Inflammatory macrophage treated with lipopolysaccharide for 4 hours (primary cell): ENCODE measurements around the gene DUSP12.
A peak's percentile ranks its signal among the peaks of the same experiment; 100 is the strongest.
"Not testable (repeated sequence)": the region's sequence is repeated elsewhere in the genome, so short reads cannot be mapped to it uniquely, and the experiment has no call there.

Experiments
- DNase-seq: peaks from one replicate; pipeline ENCODE4 v3.0.0-alpha.2; 2020

DUSP12 gene, protein sequence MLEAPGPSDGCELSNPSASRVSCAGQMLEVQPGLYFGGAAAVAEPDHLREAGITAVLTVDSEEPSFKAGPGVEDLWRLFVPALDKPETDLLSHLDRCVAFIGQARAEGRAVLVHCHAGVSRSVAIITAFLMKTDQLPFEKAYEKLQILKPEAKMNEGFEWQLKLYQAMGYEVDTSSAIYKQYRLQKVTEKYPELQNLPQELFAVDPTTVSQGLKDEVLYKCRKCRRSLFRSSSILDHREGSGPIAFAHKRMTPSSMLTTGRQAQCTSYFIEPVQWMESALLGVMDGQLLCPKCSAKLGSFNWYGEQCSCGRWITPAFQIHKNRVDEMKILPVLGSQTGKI

DNA sequence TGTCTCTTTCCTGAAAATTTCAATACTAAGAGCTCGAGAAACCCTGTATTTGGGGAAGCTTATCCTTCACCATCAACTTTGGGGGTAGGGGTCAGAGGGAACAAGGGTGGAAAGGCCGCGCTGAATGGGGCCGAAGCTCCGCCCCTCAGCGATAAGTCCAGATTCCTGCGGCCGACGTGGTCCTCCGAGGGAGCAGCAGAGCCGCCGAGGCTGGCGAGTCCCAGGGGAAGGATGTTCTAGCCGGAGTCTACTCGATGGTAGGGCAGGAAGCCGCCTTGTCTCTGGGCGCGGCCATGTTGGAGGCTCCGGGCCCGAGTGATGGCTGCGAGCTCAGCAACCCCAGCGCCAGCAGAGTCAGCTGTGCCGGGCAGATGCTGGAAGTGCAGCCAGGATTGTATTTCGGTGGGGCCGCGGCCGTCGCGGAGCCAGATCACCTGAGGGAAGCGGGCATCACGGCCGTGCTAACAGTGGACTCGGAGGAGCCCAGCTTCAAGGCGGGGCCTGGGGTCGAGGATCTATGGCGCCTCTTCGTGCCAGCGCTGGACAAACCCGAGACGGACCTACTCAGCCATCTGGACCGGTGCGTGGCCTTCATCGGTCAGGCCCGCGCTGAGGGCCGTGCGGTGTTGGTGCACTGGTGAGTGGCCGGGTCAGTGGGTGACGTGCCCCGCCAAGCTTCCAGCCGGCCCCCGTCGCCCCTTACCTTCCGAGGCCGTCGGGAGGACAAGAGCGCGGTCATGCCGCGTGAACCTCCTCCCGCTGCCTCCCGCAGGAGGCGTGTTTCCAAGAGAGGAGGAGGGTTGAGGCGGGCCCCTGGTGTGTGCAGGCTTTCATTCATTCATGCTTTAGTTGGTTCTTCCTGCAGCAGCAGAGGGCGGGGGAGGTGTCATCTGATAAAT, at the start of gene DUSP12:
Gene DUSP12, plus strand, starts transcription at position 278 of the 899 bp plus-strand sequence. Its CDS starts 16 bp downstream, at position 294.
- DNase-seq, result peak; percentile 96

DNA sequence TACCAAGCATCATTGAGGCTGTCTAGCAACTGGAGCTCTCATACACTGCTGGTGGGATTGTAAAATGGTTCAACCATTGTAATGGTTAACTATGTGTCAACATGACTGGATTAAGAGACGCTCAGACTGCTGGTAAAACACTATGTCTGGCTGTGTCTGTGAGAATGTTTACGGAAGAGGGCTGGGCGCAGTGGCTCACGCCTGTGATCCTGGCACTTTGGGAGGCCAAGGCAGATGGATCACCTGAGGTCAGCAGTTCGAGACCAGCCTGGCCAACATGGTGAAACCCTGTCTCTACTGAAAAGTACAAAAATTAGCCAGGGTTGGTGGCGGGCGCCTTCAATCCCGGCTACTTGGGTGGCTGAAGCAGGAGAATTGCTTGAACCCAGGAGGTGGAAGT, 47.3 kb upstream of the DUSP12 start:
- DNase-seq, result no peak

DNA sequence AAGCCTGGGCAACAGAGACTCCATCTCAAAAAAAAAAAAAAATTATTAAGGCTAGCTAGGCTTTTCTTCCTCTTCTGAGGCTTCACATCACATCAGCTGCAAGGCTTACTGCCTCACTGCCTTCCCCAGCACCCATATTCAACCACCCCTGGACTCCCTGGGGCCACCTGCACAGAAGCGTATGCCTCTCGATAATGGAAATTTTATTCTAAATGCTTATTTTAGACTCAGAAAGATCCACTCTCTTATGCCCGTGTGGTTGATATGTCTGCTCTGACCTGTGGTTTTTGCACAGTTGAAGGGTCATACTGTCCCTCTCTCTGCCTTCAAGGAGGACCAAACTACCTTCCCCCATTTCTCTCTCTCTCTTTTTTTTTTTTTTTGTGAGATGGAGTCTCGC, 44.0 kb upstream of the DUSP12 start:
- DNase-seq, result no peak

DNA sequence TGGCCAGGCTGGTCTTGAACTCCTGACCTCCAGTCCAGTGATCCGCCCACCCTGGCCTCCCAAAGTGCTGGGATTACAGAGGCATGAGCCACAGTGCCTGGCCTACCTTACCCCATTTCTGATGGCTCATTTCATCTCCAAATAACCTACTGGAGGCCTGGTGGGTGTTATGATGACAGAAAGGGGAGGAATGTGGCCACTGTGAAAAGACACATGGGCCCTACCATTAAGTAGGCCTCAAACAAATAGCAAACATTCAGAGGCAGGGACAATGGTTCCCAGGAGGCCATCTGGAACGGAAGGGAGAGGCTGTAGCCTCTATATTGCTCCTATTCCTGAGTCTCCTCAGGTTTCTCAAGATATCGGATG, 43.5 kb upstream of the DUSP12 start:
- peak; percentile 59 for DNase-seq

DNA sequence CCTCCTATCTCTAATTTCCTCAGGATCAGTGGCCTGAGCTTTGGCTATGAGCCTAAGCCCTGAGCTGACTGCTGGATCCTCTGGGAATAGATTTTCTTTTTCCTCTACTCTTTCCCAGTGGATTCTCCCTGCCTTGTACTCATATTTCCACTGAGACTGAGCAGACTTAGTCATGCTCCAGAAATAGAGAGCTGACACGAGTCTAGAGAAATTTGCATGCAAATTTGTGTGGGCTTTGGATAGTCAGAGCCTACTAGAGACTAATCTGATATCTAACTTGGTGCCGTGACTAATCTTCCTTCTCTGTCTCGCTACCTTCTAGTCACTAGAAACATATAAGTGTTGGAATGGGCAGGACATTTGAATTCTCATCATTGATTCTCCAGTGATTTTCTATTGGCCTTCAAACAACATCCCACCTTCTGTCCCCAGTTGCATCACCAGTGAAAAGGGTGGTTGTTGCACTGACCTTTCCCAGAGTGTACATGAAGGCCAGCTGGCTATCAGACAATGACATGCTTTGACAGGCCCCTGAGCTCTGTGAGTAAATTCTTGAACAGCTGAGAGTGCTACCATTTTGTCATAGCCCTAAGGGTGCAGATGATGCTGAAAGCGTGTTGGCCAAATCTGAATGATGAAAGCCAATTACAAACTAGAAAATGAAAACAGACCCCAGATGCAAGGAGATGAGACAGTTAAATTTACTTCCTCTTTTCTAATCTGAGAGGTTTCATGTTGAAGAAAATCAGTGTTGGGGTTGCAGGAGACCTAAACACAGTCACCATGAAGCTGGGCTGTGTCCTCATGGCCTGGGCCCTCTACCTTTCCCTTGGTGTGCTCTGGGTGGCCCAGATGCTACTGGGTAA, 42.9 kb upstream of the DUSP12 start, which contains the start of gene FCRLA:
Gene FCRLA, plus strand, starts transcription at position 748 of the 866 bp plus-strand sequence. Its CDS starts 36 bp downstream, at position 784.
- peak; percentile 89 for DNase-seq

DNA sequence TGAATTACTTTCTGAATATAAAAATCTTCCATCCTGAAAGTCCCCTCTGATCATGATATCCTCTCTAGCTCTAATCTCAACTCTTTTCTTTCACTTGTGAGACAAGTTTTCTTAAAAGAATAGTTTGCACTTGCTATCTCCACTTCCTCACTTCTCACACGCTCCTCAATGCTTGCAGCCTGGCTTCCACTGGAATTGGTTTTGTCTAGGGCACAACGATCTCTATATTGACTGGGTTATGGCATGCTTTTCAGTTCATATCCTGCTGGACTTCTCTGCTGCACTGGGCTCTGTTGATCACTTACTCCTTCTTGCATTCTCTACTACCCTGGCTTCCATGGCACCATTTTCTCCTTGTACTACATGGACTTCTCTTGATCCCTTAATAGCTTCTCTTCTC, 42.1 kb upstream of the DUSP12 start:
- no peak for DNase-seq

DNA sequence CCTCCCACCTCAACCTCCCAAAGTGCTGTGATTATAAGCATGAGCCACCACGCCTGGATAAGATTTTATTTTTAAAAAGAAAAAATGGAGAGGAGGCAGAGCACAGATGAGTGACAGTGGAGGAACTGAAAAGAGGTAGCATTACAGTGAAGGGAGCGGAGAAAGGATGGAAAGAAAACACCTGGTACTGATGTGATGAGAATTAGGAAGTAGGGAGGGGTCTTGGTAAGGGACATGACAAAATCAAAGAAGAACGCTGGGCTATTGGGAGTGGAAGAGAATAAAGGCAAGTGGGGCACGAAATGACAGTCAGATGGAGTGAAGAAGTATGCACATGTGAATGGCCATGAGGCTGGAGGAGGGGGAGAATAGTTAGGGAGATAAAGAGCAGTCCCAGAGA, 40.2 kb upstream of the DUSP12 start:
- no peak for DNase-seq

DNA sequence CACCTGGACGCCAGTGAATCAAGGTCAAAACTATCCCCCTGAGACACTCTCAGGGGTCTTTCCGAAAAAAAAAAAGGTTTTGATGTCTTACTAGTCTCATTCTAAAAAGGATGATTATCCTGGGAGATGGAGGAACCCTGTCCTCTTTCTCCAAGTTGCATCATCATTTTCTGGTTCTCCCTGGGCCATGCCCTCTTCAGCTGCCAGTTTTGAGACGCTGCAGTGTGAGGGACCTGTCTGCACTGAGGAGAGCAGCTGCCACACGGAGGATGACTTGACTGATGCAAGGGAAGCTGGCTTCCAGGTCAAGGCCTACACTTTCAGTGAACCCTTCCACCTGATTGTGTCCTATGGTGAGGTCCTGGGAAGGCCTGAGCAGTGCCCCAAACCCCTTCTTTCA, 39.0 kb upstream of the DUSP12 start:
- DNase-seq, result no peak

DNA sequence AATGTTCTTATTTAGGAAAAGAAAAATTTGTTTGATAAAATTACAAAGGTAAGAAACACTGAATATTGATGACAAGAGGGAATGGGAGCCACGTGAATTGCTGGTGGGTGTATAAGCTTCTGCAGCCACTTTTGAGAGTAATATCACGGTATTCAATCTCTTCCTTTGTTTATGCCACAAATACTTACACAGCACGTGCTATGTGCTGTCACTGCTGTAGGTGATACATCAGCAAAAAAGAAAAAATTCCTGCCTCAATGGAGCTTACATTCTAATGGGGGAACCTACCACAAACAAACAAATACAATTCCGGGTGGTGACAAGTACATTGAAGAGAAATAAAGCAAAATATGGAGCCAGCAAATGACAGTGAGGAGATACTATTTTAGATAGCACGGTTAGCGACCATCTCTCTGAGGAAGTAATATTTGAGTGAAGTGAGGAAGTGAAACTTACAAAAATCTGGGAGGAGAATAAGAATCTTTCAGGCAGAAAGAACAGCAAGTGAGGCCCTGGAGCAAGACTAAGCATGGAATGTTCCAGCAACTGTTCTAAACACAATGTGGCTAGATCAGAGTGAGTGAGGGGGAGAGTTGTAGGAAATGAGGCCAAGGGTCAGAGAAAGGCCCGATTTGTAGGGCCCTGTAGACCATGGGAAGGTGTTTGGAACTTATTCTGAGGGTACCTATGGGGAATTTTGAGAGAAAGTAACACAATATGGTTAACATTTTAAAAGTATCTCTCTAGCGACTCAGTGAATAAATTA, 30.8 kb upstream of the DUSP12 start:
- DNase-seq, result peak; percentile 75

DNA sequence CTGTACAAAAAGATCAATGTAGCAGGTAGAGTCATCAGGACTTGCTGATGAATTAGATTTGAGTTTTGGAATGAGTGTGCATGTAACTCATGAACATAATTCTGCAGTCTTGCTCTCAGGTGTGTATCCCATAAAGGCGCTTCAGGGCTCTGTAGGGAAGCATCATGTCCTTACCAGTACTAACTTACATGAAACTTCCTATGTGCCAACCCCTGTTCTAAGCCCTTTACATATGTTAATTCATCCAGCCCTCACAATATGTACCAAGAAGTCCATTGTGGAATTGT, 30.3 kb upstream of the DUSP12 start:
- DNase-seq, result no peak

DNA sequence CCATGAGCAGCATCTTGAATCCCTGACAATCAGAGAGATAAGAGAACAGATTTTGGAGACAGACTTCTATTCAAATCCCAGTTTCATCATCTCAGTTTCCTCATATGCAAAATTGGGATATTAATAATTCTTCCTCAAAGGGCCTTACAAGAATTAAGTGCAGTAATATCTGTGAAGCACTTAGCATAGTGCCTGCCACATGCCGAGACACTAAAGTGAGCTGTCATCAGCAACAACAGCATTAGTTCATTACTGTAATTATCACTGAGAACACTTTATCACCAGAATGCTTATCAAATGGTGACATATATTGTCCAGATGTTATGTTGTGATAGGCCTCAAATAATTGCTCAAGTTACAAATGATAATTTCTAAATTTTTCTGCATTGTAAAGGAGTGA, 29.2 kb upstream of the DUSP12 start:
- DNase-seq, result peak; percentile 66

DNA sequence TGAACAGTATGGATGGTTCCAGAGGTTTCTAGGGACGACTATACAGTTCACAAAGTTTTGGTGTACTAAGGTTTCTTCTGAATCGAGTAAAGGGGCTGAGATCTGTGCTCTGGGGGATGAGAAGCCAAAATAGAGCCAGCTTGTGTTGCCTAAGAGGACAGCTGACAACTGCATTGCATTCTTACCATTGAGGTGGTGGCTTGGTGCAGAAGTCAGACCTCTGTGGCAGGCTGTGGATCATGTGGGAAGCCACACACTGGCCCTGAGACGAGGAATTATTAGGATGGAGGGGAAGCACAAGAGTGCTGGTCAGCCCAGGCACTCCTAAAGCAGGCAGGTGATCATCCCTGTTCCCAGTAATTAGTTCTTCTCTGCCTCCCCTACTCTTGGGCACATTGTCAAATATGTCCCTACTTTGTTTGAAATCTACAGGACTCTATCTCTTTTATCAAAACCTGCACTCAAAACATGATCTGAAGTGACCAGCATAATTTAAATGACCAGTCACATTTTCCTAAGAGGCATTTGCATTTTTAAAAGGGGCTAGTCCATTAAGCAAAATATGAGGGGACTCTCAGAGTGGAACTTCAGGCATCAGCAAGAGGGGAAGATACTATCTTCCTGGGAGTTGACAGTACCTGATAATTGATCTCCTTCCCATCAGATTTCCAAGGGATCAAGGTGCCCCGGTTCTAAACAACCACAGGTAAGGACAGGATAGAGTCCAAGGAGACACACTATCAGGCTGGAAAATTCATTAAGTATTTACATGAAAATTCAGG, 28.4 kb upstream of the DUSP12 start, which contains the start of gene FCRLB:
Gene FCRLB, plus strand, starts transcription at position 589 of the 782 bp plus-strand sequence. CDS start 1,129 bp downstream, outside the sequence.
- DNase-seq, result peak; percentile 56

DNA sequence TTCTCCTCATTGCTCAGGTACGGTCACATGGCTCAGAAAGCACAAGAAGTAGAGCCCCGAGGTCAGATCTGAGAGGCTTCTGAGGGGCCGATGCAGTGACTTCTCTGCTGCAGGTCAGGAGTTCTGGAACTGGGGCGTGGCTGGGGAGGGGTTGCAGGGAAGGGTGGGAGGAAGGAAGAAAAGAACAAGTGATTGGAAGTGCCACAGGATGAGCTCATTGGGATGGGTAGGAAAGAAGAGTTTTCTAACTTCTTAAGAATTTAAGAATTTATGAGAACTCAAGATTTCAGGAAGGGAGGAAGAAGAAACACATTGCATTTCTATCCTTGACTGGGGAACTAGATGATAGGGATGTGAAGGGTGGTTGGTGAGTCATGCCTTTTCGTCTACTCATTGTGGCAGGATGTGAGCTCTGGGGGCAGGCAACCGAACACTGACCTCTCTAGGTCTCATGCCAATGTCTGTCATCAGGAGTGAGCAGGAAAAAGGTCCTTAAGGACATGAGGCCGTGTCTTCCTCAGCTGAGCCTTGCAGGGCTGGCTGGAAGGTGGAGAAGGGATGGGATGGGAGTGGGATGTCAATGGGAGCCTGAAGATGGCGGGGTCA, 27.7 kb upstream of the DUSP12 start:
- peak; percentile 94 for DNase-seq

DNA sequence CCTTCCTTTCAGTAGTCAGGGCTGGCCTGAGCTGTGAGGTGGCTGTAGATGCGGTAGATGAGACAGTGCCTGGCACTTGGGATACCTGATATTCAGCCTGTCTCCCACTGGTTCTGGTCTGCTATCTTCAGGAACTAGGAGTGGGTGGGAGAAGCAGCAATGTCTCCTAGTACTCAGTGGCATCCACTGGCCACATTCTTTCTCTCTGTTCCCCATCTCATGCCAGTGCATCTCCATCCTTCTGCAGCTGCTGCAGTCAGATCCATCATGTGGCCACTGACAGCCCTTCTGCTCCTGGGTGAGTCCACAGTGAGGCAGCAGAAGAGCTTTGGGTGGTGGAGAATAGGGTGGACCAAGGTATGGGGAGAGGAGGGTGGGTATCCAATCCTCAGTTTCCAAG, 27.2 kb upstream of the DUSP12 start:
- DNase-seq, result peak; percentile 32

DNA sequence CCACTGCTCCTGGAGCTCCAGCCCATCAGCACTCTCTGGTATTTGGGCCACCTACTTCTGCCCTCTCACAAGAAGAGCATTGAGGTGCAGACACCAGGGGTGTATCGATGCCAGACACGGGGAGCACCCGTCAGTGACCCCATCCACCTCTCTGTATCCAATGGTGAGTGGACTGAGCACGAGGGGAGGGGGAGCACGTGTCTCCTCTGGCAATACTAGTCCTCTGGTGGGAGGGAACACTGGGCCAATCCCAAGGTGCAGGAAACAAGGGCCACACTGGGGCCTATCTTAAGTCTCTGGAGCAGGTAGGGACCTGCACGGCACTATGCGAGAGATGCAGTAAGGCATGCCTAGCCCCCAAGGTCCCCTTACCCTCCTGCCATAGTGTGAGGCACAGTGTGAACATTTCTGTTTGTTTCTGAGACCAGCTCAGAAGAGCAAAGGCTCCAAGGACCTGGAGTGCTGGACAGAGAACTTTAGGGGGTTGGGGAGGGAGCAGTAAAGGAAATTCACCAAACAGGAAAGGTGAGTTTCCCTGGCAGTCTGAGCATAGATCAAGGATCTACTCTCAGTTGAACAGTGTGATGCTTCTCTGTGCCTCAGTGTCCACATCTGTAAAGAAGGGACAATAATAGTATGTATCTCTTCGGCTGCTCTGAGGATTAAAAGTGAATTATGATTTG, 26.0 kb upstream of the DUSP12 start:
- no peak for DNase-seq

DNA sequence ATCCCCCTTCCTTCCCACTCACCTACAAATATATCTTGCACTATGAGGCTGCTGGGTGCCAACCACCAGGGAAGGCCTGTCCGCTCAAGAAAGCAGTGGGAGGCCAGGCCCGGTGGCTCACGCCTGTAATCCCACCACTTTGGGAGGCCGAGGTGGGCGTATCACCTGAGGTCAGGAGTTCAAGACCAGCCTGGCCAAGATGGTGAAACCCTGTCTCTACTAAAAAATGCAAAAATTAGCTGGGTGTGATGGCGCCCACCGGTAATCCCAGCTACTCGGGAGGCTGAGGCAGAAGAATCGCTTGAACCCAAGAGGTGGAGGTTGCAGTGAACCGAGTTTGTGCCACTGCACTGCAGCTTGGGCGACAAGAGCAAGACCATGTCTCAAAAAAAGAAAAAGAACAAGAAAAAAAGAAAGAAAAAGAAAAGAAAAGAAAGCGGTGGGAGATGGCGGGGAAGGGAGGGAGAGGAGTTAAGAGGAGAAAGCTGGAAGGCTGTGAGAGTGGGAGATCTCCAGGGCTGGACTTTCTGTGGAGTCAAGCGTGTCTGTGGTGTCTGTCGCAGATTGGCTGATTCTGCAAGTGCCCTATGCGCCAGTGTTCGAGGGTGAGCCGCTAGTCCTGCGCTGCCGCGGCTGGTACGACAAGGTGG, 24.2 kb upstream of the DUSP12 start:
- DNase-seq, result not testable (repeated sequence)

DNA sequence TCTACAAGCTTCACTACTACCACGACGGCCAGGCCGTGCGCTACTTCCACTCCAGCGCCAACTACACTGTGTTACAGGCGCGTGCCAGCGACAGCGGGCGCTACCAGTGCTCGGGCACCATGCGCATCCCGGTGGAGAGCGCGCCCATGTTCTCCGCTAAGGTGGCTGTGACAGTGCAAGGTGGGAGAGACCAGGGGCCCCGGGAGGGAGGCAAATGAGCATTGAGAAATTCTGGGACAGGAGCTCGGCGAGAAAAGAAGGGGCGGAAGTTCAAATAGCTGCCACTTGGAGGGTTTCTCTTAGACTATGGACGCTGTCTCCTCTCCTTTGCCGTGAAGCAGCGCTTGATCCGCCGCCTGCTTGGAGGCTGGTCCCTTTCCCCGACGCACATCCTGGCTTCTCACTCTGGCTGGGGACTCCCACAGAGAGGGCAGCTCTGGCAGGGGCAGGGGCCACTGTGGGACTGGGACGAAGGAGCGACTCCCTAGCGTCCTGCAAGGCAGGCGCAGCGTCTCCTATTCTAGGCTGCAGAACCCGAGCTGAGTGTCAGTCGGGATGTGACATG, 23.6 kb upstream of the DUSP12 start:
- no peak for DNase-seq

DNA sequence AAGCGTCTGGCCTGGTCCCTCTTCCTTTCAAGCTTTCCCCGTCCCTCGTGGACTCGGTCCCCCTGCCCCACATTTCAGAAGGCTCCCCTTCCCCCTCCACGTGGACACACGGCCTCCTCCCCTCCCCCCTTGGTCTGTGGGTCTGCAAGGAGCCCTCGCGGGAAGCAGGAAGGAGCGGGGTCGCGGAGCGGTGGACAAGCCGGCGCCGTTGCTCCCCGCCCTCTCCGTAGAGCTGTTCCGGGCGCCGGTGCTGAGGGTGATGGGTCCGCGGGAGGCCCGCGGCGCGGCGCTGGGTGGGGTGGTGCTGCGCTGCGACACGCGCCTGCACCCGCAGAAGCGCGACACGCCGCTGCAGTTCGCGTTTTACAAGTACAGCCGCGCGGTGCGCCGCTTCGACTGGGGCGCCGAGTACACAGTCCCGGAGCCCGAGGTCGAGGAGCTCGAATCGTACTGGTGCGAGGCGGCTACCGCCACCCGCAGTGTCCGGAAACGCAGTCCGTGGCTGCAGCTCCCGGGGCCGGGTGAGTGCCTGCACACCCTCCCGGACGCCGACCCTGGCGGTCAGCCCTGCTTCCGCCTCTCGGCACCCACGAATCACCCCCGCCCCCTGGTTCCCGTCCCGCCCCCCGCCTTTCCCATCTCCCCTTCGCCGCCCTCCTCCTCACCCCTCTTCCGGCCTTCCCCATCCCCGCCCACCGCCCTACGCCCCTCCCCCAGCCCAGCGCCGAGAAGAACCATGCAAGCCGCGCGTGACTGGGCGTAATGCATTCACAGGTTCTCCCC, 22.9 kb upstream of the DUSP12 start:
- peak; percentile 57 for DNase-seq
